Measurements from ENCODE around the gene LCNL1.

Gene LCNL1
- total RNA-seq, result 0 to 0.54 reads per million in 2 donors

DNA sequence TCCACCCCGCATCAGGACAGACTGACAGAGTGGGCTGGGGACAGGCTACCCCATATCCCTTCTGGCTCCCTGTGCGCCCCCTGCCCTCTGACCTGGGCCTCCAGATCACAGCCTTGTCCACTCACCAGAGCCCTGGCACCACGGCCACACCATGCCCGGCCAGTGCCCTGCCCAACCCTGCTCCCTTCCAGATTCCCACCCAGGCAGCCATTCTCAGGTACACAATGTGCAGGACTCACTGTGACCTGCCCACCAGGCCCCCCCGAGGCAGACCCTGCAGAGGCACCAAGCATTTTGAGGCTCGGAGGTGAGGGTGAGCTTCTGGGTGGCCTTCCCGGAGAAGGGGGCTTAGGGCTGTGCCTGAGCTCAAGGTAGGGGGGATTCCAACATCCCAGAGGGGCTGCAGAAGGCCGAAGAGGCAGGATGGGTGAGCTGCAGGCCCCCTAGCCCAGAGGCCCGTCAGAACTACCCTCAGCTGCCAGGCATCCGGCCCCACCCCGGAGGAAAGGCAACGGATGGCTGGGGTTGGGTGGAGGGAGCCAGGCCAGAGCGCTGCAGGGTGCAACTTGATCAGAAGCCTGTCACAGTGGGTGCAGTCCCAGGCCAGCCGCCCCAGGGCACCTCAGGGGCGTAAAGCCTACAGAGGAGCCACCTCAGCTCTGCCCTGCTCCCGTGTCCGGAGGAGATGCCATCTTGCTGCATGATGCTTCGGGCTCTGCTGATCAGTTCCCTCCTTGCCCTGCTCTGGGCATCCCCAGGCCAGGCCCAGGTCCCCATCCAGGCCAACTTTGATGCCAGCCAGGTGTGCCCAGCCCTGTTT, at the start of gene LCNL1:
LCNL1 (plus strand) TSS at position 762 of the 820 bp plus-strand sequence. CDS start 594 bp downstream, outside the sequence.
- DNase-seq, result no peak

DNA sequence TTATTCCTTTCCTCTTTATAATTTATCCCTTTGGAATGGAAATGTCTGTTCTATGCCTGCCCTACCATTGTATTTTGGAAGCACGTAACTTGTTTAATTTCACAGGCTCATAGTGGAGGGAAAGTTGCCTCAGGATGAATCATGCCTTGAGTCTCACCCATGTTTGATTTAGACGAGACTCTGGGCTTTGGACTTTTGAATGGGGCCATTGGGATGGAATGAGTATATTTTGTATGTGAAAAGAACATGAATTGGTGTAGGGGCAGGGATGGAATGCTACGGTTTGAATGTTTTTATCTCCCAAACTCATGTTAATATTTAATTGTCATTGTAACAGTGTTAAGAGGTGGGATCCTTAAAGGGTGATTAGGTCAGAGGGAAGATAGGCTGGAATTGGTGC, 48.5 kb upstream of the LCNL1 start:
- no peak for DNase-seq

DNA sequence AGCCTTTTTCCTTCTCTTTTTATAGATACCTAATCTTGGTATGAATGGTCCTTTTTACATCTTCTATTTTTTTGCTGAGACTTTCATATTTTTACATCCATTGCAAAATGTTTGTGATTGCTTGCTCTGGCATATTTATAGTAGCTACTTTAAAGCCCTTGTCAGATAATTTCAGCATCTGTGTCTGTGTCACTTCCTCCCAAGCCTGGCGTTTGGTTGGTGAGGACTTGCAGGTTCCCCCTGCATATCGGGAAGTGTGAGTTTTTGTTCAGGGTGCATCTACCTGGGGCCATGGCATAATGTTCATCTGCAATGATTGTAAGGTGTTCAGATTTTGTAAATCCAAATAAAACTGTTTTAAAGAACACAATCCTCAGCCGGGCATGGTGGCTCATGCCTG, 47.1 kb upstream of the LCNL1 start:
- DNase-seq, result no peak

DNA sequence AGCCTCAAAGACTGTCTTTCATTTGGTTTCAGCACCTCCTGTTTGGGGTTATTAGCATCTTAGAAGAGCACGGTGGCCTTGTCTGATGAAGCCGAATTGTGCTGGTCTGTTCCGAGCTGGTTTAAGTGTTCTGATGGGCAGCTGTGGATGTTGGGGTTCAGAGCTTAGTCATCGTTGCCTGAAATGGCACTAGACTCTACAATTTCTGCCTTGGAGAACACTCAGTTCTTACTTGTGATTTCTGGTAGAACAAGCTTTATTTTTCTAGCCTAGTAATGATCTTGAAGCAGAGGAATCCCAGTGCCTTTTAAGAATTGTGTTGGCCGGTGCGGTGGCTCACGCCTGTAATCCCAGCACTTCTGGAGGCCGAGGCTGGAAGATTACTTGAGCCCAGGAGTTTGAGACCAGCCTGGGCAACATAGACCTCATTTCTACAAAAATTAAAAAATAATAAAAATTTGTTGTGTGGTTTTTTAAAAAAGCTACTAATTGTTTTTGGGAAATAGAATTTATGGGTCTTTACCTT, 46.1 kb upstream of the LCNL1 start:
- DNase-seq, result no peak

DNA sequence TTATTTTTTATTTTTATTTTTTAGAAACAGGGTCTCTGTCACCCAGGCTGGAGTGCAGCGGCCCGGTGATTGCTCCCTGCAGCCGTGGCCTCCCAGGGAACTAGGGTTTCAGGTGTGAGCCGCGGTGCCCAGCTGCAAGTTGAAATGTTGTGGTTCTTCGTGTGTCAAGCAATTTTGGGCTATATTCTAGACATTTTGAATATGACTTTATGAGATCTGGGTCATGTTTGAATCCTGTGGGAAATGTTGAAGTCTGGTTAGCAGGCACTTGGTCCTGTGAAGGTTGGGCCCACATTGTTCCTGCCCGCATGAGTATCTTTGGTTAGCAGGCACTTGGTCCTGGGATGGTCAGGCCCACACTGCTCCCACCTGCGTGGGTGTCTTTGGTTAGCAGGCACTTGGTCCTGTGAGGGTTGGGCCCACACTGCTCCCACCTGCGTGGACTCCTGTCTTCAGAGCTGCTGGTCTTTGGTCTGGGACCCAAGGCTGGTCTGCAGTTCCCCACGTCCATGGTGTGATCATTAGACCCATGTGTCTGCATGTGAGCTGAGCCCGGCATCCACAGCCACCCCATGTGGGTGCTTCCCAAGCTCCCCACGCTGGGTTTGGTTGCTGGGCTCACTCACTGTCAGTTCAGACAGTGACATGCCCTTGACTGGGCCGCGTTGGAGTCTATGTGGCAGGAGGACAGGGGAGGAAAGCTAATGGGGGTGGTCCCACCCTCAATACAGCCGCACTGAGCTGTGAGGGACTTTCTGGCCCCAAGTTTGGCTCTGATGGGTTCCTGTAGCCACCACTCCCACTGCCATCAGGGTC, 45.4 kb upstream of the LCNL1 start:
- DNase-seq, result no peak

DNA sequence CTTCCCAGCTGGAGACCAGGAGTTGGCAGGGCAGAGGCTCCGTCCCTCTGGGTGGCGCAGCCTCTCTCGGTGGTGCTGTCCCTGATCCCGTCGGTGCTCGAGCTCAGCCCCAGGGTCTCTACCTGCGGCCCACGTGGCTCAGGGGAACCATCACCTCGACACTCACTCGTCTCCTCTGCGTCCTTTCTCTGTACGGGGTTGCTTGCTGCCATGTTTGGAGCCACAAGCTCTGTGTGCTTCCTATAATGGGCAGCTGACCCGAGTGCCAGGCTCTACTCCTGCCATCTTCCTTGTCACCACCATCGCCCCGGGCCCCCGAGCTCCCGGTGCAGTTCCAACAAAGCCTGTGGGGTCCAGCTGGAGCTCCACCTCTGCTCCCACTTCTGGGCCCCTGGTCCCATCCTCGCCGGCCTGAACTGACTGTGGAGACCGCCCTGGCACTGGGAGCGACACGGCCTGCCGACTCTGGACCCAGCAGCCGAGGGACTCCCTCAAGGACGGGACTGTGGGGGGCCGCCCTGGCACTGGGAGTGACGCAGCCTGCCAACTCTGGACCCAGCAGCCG, 43.3 kb upstream of the LCNL1 start:
- no peak for DNase-seq

DNA sequence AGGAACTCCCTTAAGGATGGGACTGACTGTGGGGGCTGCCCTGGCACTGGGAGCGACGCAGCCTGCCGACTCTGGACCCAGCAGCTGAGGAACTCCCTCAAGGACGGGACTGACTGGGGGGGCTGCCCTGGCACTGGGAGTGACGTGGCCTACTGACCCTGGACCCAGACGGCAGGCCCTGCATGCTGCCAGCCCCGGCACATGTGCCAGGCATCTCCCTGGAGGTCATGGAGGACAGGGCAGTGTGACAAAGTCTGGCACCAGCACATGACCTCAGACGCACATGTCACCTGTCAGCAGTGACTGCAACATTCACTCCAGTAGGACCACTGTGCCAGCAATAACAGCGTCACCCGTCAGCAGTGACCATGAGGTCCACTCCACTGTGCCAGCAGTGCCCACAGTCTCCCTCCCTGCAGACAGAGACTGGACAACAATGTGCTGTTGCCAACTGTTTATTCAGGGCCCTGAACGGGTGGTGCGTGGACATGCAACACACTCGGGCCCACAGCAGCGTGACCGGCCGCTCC, 42.7 kb upstream of the LCNL1 start:
- DNase-seq, result no peak

DNA sequence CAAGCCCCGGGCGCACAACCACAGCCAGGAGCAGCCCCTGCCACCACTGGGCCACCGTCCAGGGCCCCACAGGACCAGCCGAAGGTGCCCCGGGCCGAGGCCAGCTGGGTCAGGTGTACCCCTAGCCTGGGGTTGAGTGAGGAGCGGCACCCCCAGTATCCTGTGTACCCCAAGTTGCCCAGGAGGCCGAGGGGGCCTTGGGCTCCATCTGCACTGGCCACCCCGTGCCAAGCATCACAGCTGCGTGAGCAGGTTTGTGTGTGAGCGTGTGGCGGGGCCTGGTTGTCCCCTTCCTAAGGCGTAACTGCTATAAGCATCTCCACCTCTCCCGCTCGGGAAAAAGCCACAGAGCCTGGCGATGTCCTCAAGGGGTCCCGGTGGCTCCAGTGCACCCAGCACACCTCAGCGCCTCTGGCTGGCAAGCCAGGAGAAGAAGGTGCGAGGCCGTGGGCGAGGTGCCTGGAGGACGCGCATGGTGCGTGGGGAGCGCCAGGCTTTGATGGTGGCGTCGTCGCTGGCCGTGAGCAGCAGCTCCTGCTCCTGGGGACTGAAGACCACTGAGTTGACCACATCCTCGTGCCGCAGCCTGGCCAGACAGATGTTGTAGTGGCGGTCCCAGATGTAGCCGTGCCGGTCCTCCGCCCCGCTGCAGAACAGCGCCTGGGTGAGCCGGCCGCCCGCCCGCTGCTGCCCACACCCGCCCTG, 42.1 kb upstream of the LCNL1 start:
- no peak for DNase-seq

DNA sequence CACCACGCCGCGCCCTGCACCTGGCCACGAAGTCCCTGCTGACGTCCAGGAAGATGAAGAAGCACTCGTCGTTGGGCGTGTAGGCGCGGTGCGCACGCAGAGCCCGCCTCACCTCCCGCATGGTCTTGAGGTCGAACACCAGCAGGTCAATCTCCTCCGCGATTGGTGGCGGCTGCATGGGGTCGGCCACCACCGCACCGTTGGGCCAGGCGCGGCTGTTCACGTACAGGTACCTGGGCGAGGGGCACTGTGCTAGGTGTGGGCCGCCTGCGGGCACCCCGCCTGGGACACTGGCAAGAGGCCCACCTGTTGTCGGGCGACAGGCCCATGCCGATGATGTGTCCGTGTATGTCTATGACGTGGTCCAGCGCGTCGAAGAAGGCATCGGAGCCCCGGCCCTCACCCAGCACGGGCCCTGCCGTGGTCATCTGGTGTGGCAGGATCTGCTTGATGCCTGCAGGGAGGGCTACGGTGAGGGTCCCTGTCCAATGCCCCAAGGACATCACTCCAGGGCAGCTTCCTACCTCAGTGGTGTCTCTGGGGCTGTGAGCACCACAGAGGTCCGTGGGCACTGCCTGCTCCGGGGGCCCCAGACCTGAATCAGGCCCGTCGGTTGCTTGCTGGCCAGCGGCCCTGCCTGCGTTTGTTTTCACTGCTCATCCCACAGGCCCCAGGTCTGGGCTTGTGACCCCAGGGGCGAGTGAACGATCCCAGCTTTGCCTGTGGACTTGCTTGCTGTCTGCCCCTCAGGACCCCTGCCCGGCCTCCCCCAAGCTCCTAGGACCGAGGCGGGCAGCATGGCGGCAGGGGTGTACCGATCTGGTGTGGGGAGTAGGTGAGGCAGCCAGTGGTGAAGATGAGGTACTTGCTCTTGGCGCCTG, 41.3 kb upstream of the LCNL1 start:
- peak in 2 of 5 experiments; percentile 3 to 8 for DNase-seq

DNA sequence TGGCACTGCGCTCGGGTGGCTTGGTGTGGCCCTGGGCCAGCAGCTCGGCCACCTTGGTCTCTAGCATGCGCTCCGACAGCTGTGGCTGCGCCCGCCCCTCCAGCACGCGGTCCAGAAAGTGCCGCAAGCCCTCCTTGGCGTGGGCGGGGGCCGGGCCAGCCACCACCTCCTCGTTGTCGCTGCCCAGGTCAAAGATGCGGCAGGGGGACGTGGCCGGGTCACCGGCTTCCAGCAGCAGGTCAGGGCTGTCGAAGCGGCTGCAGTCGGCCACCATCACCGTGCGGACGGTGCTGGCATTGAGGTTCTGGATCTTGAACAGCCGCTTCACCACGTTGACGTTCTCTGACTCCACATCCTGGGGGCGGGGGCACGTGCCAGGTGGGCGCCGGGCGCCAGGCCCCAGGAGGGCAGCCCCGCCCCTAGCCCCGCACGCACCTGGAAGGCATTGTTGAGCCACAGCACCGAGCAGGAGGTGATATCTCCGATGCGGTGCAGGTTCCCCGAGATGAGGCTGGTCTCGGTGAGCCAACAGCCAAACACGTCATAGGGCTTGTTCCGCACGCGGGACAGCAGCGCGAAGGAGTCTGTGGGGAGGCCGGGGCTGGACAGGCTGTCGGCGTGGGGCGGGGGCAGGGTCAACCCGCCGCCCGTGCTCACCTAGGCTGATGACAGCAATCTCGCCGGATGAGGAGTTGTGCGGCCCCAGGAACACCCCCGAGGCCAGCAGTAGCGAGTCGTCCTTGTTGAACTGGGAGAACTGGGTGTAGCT, 40.5 kb upstream of the LCNL1 start:
- DNase-seq, result no peak

DNA sequence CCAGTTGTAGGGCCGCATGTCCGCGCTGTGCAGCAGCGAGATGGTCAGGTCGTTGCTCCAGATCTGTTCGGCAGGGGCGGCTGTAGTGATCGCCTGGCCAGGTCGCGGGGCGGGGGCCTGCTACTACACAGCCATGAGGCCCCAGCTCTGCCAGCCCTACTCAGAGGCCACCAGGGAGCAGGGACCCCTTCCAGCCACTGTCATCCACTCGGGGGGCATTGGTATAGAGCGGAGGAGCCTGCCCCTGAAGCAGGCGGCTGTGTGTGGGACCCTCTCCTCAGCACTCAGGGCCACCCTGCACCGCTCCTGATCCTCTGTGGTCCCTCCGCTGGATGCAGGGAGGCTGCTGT, 39.9 kb upstream of the LCNL1 start:
- no peak for DNase-seq

DNA sequence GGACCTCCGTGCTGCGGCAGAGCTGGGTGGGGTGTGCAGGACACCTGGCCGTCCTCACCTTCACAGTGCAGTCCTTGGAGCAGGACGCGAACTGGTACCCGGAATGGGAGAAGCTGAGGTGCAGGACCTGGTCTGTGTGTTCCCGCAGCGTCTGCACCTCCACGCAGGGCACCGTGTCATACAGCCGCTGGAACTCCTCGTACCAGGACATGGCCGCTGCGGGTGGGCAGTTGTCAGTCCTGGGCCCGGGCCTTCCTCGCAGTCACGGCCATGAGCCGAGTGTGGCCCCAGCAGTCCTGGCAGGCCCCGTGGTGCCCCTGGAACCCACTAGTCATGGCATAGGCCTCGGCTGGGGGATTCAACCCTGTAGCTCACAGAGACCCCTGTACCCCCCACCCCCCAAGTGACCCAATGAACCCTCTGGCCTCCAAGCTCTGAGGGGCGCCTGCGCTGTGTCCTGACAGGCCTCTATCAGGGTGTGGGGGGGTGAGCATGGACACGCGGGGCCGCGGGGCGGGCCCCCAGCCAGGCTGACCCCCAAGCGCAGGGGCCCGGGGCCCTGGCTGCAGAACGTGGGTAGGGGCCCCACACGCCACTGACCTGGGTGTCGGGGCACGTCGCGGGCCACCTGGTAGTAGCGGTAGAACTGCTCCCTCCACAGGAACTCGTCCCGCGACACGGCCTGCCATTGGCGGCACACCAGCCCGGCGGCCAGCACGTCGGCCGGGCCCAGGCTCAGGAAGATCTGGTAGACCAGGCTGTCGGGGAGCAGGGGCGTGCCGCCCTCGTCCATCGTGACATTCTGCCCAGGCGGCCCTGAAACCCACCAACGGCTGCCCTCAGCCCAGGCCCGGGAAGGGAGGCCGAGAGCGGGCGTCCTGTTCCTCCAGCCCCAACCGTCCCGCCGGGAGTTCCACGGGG, 39.2 kb upstream of the LCNL1 start:
- peak in 2 of 5 experiments; percentile 22 to 49 for DNase-seq

DNA sequence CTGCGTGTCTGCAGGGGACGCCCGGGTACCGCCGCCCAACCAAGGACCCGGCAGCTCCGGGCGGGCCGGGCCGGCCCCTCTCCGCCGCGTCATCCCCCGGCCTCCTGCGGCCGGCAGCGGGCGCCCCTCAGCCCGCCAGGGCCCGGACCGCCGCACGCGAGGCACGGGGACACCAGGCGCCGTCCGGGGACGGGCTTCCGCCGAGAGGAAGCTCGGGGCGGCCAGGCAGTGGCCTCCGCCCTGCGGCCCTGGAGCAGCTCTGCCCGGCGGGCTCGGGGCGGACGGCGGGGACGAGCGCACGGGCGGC, 38.6 kb upstream of the LCNL1 start:
- no peak for DNase-seq

DNA sequence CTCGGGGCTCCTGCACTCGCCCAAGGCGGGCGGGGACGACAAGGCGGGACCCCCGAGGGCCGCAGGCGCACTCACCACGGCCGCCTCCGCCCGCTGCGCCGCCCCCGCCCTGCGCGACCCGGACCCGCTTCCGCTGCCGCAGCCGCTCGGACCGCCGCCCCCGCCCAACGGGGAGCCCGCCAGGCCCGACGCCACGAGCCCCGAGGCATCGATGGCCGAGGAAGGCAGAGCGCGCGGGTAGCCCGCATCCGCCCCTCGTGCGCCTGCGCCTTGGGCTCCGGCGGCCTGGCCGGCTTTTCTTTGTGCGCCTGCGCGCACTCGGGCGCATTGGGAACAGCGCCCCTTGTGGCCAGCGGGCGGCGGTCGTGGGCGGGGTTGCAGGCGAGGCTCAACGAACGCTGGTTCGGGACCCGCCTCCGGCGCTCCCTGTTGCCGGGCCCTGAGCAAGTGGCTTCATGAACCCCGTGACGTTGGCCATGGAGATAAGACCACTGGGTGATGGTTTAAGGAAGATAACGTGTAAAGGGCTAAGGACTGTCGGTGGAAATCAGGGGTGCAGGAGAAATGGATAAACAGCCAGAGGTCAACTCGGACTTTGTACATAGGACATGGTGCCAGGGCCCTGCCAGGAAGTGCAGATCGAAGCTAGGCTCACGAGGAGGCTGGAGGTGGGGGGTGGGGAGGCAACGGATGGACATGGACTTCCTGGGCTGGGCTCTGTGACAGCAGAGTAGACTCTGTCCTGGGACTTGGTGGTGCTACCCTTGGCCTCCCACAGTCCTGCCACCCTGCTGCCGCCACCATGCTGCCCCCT, 38.1 kb upstream of the LCNL1 start, which contains the start of the genes C8G and FBXW5:
C8G (plus strand) TSS at position 725 of the 814 bp plus-strand sequence; CDS start at position 803, 78 bp downstream.
FBXW5 (minus strand) TSS at position 220 of the 814 bp plus-strand sequence. CDS start 655 bp downstream, outside the sequence.
- peak; percentile 90 to 96 (median 90) for DNase-seq

DNA sequence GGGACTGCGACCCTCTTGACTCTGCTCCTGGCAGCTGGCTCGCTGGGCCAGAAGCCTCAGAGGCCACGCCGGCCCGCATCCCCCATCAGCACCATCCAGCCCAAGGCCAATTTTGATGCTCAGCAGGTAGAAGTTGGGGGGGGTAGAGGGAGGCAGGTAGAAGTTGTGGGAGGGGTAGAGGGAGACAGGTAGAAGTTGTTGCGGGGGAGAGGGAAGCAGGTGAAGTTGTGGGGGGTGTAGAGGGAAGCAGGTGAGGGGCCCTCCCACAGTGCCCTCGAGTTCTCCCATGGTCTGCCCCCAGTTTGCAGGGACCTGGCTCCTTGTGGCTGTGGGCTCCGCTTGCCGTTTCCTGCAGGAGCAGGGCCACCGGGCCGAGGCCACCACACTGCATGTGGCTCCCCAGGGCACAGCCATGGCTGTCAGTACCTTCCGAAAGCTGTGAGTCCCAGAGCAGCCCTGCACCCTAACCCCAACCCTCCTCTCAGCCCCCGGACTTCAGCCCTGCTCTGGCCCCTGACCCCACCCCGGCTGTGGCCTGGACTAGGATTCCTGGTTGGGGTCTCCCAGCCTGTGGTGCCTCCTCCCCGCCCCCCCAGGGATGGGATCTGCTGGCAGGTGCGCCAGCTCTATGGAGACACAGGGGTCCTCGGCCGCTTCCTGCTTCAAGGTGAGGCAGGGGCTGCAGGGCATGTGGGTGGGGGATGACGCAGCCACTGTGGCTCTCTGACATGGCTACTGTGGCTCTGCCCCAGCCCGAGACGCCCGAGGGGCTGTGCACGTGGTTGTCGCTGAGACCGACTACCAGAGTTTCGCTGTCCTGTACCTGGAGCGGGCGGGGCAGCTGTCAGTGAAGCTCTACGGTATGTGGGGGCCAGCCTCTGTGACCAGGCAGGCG, 37.2 kb upstream of the LCNL1 start:
- DNase-seq, result no peak

DNA sequence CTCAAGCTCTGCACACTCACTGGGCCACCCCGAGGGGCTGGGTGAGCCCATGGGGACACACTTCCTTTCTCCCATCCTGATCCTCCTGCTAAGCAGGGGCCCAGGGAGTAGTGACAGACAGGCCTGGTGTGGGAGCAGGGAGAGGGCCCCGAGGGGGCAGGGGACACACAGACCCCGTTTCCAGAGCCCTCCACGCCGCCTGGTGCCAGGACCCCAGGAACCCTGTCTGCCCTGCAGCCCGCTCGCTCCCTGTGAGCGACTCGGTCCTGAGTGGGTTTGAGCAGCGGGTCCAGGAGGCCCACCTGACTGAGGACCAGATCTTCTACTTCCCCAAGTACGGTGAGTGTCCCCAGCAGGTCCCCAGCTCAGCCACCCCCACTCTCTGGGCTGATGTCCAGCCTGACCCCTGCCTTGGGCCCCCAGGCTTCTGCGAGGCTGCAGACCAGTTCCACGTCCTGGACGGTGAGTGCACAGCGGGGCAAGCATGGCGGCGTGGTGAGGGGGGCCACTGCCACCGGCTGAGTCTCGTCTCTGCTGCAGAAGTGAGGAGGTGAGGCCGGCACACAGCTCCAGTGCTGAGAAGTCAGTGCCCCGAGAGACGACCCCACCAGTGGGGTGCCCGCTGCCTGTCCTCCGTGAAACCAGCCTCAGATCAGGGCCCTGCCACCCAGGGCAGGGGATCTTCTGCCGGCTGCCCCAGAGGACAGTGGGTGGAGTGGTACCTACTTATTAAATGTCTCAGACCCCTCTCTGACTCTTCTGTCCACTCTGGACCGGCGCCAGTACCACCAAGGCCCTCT, 36.4 kb upstream of the LCNL1 start:
- DNase-seq, result peak in 1 of 5 experiments; percentile 2
